Activated T-helper 2 cell treated with anti-CD3 and anti-CD28 coated beads, Interferon-gamma antibody, Interleukin-2, Interleukin-4, amounts not matched to agents 10 μg/mL and 5 μg/mL and 100 μg/mL, durations not matched to agents 14 hours and 24 hours and 36 hours (primary cell): ENCODE results near the gene ADGRL3. TPM values are rescaled to one million over a fixed set of nuclear protein-coding genes. Genes with fewer than 3 reads are reported as not detected.

Experiments
- DNase-seq: peaks from one replicate; pipeline ENCODE4 v3.0.0; 2021; ENCODE audit warnings: low spot score
- H3K27ac Mint-ChIP-seq: one replicate; pipeline ENCODE4 v1.8.0; 2021; ENCODE audit warnings: mixed read lengths
- H3K27me3 Mint-ChIP-seq: one replicate; pipeline ENCODE4 v1.8.0; 2021; ENCODE audit warnings: low read depth, mixed read lengths
- H3K36me3 Mint-ChIP-seq: one replicate; pipeline ENCODE4 v1.8.0; 2021; ENCODE audit warnings: low read depth, mixed read lengths
- H3K4me1 Mint-ChIP-seq: one replicate; pipeline ENCODE4 v1.8.0; 2021; ENCODE audit warnings: low read depth, mixed read lengths
- H3K4me3 Mint-ChIP-seq: one replicate; pipeline ENCODE4 v1.8.0; 2021; ENCODE audit warnings: low read depth, mild to moderate bottlenecking, moderate library complexity, mixed read lengths
- H3K9me3 Mint-ChIP-seq: one replicate; pipeline ENCODE4 v1.8.0; 2021; ENCODE audit warnings: mixed read lengths
- intact Hi-C: fragments of 100-400 bp; cut with micrococcal nuclease; formaldehyde crosslinking; loops from one replicate; pipeline ENCODE4 v1.15.1; 2023
- total RNA-seq: library from RNA; stranded (reverse); gene quantifications from 2 replicates; pipeline ENCODE4 v1.2.3, GENCODE V29; 2022

ADGRL3 gene
- total RNA-seq, 1 donor from 2014 or later, result not detected

- Mint-ChIP-seq H3K4me3 (no peak overlapping the region), H3K36me3 (no peaks in the 10 kb centered on the region), H3K4me1 (no peaks in the 10 kb centered on the region), H3K27me3 (no peaks in the 10 kb centered on the region), H3K27ac (no peak overlapping the region), H3K9me3 (peaks cover 18% of the 10 kb centered on the region)
- intact Hi-C loops, result no loop called here
- DNase-seq, result no peak
Observed at GRCh38 chr4:62070291-62070852, 870.2 kb downstream of the ADGRL3 start.

GRCh38 chr4:62075089-62075488 is 875.0 kb downstream of the ADGRL3 start:
- Mint-ChIP-seq H3K4me1 (no peaks in the 10 kb centered on the region), H3K9me3 (peaks cover 18% of the 10 kb centered on the region), H3K27ac (no peak overlapping the region), H3K27me3 (no peaks in the 10 kb centered on the region), H3K36me3 (no peaks in the 10 kb centered on the region), H3K4me3 (no peak overlapping the region)
- intact Hi-C loops, result no loop called here
- DNase-seq, result no peak

- intact Hi-C loops, result no loop called here
- no peak overlapping the region for H3K4me3 Mint-ChIP-seq
Observed at GRCh38 chr4:62075521-62075920, 875.4 kb downstream of the ADGRL3 start.

GRCh38 chr4:62077406-62077805 is 877.3 kb downstream of the ADGRL3 start:
- Mint-ChIP-seq H3K9me3 (peaks cover 8% of the 10 kb centered on the region), H3K36me3 (no peaks in the 10 kb centered on the region), H3K27me3 (no peaks in the 10 kb centered on the region), H3K4me3 (no peak overlapping the region), H3K4me1 (no peaks in the 10 kb centered on the region), H3K27ac (no peak overlapping the region)
- DNase-seq, result no peak
- intact Hi-C loops, result no loop called here

More at GRCh38 chr4:62075521-62075920, 875.4 kb downstream of the ADGRL3 start:
- Mint-ChIP-seq H3K36me3 (no peaks in the 10 kb centered on the region), H3K9me3 (peaks cover 14% of the 10 kb centered on the region), H3K27ac (no peak overlapping the region), H3K4me1 (no peaks in the 10 kb centered on the region), H3K27me3 (no peaks in the 10 kb centered on the region)
- DNase-seq, result no peak

- intact Hi-C loops, result no loop called here
- Mint-ChIP-seq H3K9me3 (peaks cover 12% of the 10 kb centered on the region), H3K4me1 (no peaks in the 10 kb centered on the region), H3K36me3 (no peaks in the 10 kb centered on the region), H3K27me3 (no peaks in the 10 kb centered on the region), H3K27ac (no peak overlapping the region), H3K4me3 (no peak overlapping the region)
- no peak for DNase-seq
Observed at GRCh38 chr4:62080431-62080830, 880.3 kb downstream of the ADGRL3 start.

GRCh38 chr4:62087706-62088105 is 887.6 kb downstream of the ADGRL3 start:
- Mint-ChIP-seq H3K36me3 (no peaks in the 10 kb centered on the region), H3K27me3 (no peaks in the 10 kb centered on the region), H3K4me1 (no peaks in the 10 kb centered on the region), H3K9me3 (peaks cover 40% of the 10 kb centered on the region), H3K27ac (no peak overlapping the region), H3K4me3 (no peak overlapping the region)
- intact Hi-C loops, result no loop called here
- no peak for DNase-seq

- Mint-ChIP-seq H3K9me3 (peaks cover 54% of the 10 kb centered on the region), H3K36me3 (no peaks in the 10 kb centered on the region), H3K4me3 (no peak overlapping the region), H3K4me1 (no peaks in the 10 kb centered on the region), H3K27ac (no peak overlapping the region), H3K27me3 (no peaks in the 10 kb centered on the region)
- DNase-seq, result no peak
- intact Hi-C loops, result no loop called here
Observed at GRCh38 chr4:62093735-62094134, 893.6 kb downstream of the ADGRL3 start.

GRCh38 chr4:62096881-62097280 is 896.8 kb downstream of the ADGRL3 start:
- DNase-seq, result no peak
- Mint-ChIP-seq H3K27ac (no peak overlapping the region), H3K4me1 (no peaks in the 10 kb centered on the region), H3K4me3 (no peak overlapping the region), H3K36me3 (no peaks in the 10 kb centered on the region), H3K27me3 (no peaks in the 10 kb centered on the region), H3K9me3 (peaks cover 41% of the 10 kb centered on the region)
- intact Hi-C loops, result no loop called here

- H3K4me3 Mint-ChIP-seq, result no peak overlapping the region
- no peak for DNase-seq
- intact Hi-C loops, result no loop called here
- no peaks in the 10 kb centered on the region for H3K27me3 Mint-ChIP-seq
- no peaks in the 10 kb centered on the region for H3K4me1 Mint-ChIP-seq
- H3K27ac Mint-ChIP-seq, result no peak overlapping the region
- H3K9me3 Mint-ChIP-seq, result peaks cover 20% of the 10 kb centered on the region
- no peaks in the 10 kb centered on the region for H3K36me3 Mint-ChIP-seq
Observed at GRCh38 chr4:62115216-62115615, 915.1 kb downstream of the ADGRL3 start.

- DNase-seq, result no peak
- Mint-ChIP-seq H3K4me3 (no peak overlapping the region), H3K27me3 (no peaks in the 10 kb centered on the region), H3K9me3 (peaks cover 13% of the 10 kb centered on the region), H3K4me1 (no peaks in the 10 kb centered on the region), H3K27ac (no peak overlapping the region), H3K36me3 (no peaks in the 10 kb centered on the region)
- intact Hi-C loops, result no loop called here
Observed at GRCh38 chr4:62117886-62118285, 917.8 kb downstream of the ADGRL3 start.

GRCh38 chr4:62118558-62118957 is 918.4 kb downstream of the ADGRL3 start:
- H3K9me3 Mint-ChIP-seq, result peaks cover 13% of the 10 kb centered on the region
- H3K4me3 Mint-ChIP-seq, result no peak overlapping the region
- H3K27ac Mint-ChIP-seq, result no peak overlapping the region
- no peaks in the 10 kb centered on the region for H3K36me3 Mint-ChIP-seq
- DNase-seq, result no peak
- no peaks in the 10 kb centered on the region for H3K27me3 Mint-ChIP-seq
- H3K4me1 Mint-ChIP-seq, result no peaks in the 10 kb centered on the region
- intact Hi-C loops, result no loop called here

- no peaks in the 10 kb centered on the region for H3K4me1 Mint-ChIP-seq
Observed at GRCh38 chr4:62119195-62119594, 919.1 kb downstream of the ADGRL3 start.

GRCh38 chr4:62126064-62126732 is 926.1 kb downstream of the ADGRL3 start:
- DNase-seq, result no peak
- Mint-ChIP-seq H3K27ac (no peak overlapping the region), H3K27me3 (no peaks in the 10 kb centered on the region), H3K4me1 (no peaks in the 10 kb centered on the region), H3K36me3 (no peaks in the 10 kb centered on the region), H3K4me3 (no peak overlapping the region), H3K9me3 (peaks cover 23% of the 10 kb centered on the region)
- intact Hi-C loops, result no loop called here

More at GRCh38 chr4:62119195-62119594, 919.1 kb downstream of the ADGRL3 start:
- no peak for DNase-seq
- Mint-ChIP-seq H3K27ac (no peak overlapping the region), H3K36me3 (no peaks in the 10 kb centered on the region), H3K27me3 (no peaks in the 10 kb centered on the region), H3K4me3 (no peak overlapping the region), H3K9me3 (peaks cover 8% of the 10 kb centered on the region)
- intact Hi-C loops, result no loop called here
